DOHH2 (cell line): ENCODE results near the gene EPHA10.
"Not testable (repeated sequence)": the region's sequence is repeated elsewhere in the genome, so short reads cannot be mapped to it uniquely, and the experiment has no call there.

Experiments
- H3F3A ChIP-seq: fragments of 200-600 bp; sonication (generic), shearing (Covaris generic); 2 replicates; pipeline ENCODE4 v1.6.0; 2016; ENCODE audit warnings: antibody characterized with exemption, mild to moderate bottlenecking; ENCODE audit not compliant: control insufficient read depth, insufficient read depth
- H3K27ac ChIP-seq: fragments of 200-600 bp; sonication (generic); 2 replicates; pipeline ENCODE4 v1.5.1; 2014; ENCODE audit warnings: low read depth, mild to moderate bottlenecking, low read length, moderate library complexity
- H3K27me3 ChIP-seq: fragments of 200-600 bp; sonication (generic); 2 replicates; pipeline ENCODE4 v1.6.1; 2014; ENCODE audit warnings: mild to moderate bottlenecking, low read length, mixed read lengths; ENCODE audit not compliant: control insufficient read depth
- H3K36me3 ChIP-seq: fragments of 200-600 bp; sonication (generic); 2 replicates; pipeline ENCODE4 v1.6.1; 2014; ENCODE audit warnings: mild to moderate bottlenecking, low read length, moderate library complexity, mixed read lengths; ENCODE audit not compliant: control insufficient read depth
- H3K4me1 ChIP-seq: fragments of 200-600 bp; sonication (generic); 2 replicates; pipeline ENCODE4 v1.6.1; 2014; ENCODE audit warnings: mild to moderate bottlenecking, low read length, mixed read lengths; ENCODE audit not compliant: control insufficient read depth
- H3K4me2 ChIP-seq: fragments of 200-600 bp; sonication (generic); 2 replicates; pipeline ENCODE4 v1.6.0; 2014; ENCODE audit warnings: mild to moderate bottlenecking, low read length, moderate library complexity
- H3K4me3 ChIP-seq: fragments of 200-600 bp; sonication (generic); 2 replicates; pipeline ENCODE4 v1.5.1; 2014; ENCODE audit warnings: mild to moderate bottlenecking, low read length, mixed read lengths
- H3K79me2 ChIP-seq: fragments of 200-600 bp; sonication (generic); 2 replicates; pipeline ENCODE4 v1.6.1; 2014; ENCODE audit warnings: mild to moderate bottlenecking, low read length, mixed read lengths; ENCODE audit not compliant: control insufficient read depth
- H3K9me2 ChIP-seq: fragments of 200-600 bp; sonication (generic); replicated peaks from 2 replicates; pipeline ENCODE4 v1.6.1; 2014; ENCODE audit warnings: mild to moderate bottlenecking, low read length, mixed read lengths; ENCODE audit not compliant: control insufficient read depth
- H3K9me3 ChIP-seq: fragments of 200-600 bp; sonication (generic); 2 replicates; pipeline ENCODE4 v1.6.1; 2014; ENCODE audit warnings: antibody characterized with exemption, low read length, mixed read lengths; ENCODE audit not compliant: control insufficient read depth, insufficient read depth
- H4K20me1 ChIP-seq: fragments of 200-600 bp; sonication (generic); 2 replicates; pipeline ENCODE4 v1.6.0; 2014; ENCODE audit warnings: low read depth, mild to moderate bottlenecking, antibody characterized with exemption, low read length, moderate library complexity; ENCODE audit not compliant: control insufficient read depth, insufficient read depth
- CTCF ChIP-seq: fragments of 200-600 bp; sonication (generic); IDR thresholded peaks from one replicate; pipeline ENCODE4 v1.5.1; 2014; ENCODE audit warnings: antibody characterized with exemption, mild to moderate bottlenecking, low read depth, low read length; ENCODE audit not compliant: poor library complexity, severe bottlenecking
- EZH2phosphoT487 ChIP-seq: fragments of 200-600 bp; sonication (generic); IDR thresholded peaks from 2 replicates; pipeline ENCODE4 v1.6.1; 2017; ENCODE audit warnings: borderline replicate concordance, mild to moderate bottlenecking, antibody characterized with exemption, low read length, moderate library complexity, mixed read lengths

Gene EPHA10

DNA sequence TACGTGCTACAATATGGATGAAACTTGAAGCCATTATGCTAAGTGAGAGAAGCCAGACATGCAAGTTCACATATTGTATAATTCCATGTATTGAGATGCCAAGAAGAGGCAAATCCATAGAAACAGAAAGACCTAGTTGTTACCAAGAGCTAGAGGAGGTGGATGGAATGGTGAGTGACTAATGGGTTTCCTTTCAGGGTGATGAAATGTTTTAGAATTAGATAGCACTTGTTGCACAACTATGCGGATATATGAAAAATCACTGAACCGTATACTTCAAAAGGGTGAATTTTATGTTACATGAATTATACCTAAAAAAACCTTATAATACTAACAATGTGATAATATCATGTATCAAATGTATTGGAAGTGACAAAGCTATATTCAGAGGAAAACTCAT lies 18.1 kb downstream of the EPHA10 start:
- Histone ChIP-seq H3K27me3 (peaks cover 4% of the 10 kb centered on the region), H3K9me2 (no peaks in the 10 kb centered on the region), H3K4me2 (no peak overlapping the region), H3K79me2 (no peaks in the 10 kb centered on the region), H3K9me3 (no peaks in the 10 kb centered on the region), H3K36me3 (no peaks in the 10 kb centered on the region), H3K27ac (no peak overlapping the region), H3K4me1 (no peaks in the 10 kb centered on the region), H4K20me1 (no peaks in the 10 kb centered on the region), H3F3A (no peaks in the 10 kb centered on the region), H3K4me3 (no peak overlapping the region)
- TF ChIP-seq CTCF (no peak), EZH2phosphoT487 (no peak)

- no peaks in the 10 kb centered on the region for H3K27me3 ChIP-seq
- H3K36me3 ChIP-seq = no peaks in the 10 kb centered on the region
- H3K4me2 ChIP-seq = no peak overlapping the region
- no peak overlapping the region for H3K27ac ChIP-seq
- no peaks in the 10 kb centered on the region for H3K4me1 ChIP-seq
- no peaks in the 10 kb centered on the region for H4K20me1 ChIP-seq
- no peaks in the 10 kb centered on the region for H3K79me2 ChIP-seq
- no peak for TF ChIP-seq EZH2phosphoT487
- no peak for TF ChIP-seq CTCF
- no peaks in the 10 kb centered on the region for H3K9me3 ChIP-seq
- no peaks in the 10 kb centered on the region for H3F3A ChIP-seq
- no peaks in the 10 kb centered on the region for H3K9me2 ChIP-seq
- no peak overlapping the region for H3K4me3 ChIP-seq
Measured at GRCh38 chr1:37741662-37742061, 23.3 kb downstream of the EPHA10 start.

- TF ChIP-seq CTCF = no peak
- TF ChIP-seq EZH2phosphoT487 = no peak
- no peaks in the 10 kb centered on the region for H3K4me1 ChIP-seq
Measured at GRCh38 chr1:37741130-37741529, 23.8 kb downstream of the EPHA10 start.

GRCh38 chr1:37739222-37739621 lies 25.7 kb downstream of the EPHA10 start:
- no peaks in the 10 kb centered on the region for H3F3A ChIP-seq
- no peaks in the 10 kb centered on the region for H4K20me1 ChIP-seq
- no peaks in the 10 kb centered on the region for H3K9me2 ChIP-seq
- H3K4me1 ChIP-seq = no peaks in the 10 kb centered on the region
- no peaks in the 10 kb centered on the region for H3K27me3 ChIP-seq
- H3K4me2 ChIP-seq = no peak overlapping the region
- no peak overlapping the region for H3K4me3 ChIP-seq
- TF ChIP-seq EZH2phosphoT487 (no peak), CTCF (no peak)
- H3K27ac ChIP-seq = no peak overlapping the region
- no peaks in the 10 kb centered on the region for H3K9me3 ChIP-seq
- H3K36me3 ChIP-seq = no peaks in the 10 kb centered on the region
- no peaks in the 10 kb centered on the region for H3K79me2 ChIP-seq

More at GRCh38 chr1:37741130-37741529, 23.8 kb downstream of the EPHA10 start:
- Histone ChIP-seq H3K27me3 (no peaks in the 10 kb centered on the region), H3K27ac (no peak overlapping the region), H3K9me2 (no peaks in the 10 kb centered on the region), H3K9me3 (no peaks in the 10 kb centered on the region), H3K36me3 (no peaks in the 10 kb centered on the region), H3K4me3 (no peak overlapping the region), H3F3A (no peaks in the 10 kb centered on the region), H3K4me2 (no peak overlapping the region), H3K79me2 (no peaks in the 10 kb centered on the region), H4K20me1 (no peaks in the 10 kb centered on the region)

- H3K4me2 ChIP-seq = not testable (repeated sequence)
Measured at GRCh38 chr1:37738619-37739018, 26.3 kb downstream of the EPHA10 start.

More at GRCh38 chr1:37738619-37739018, 26.3 kb downstream of the EPHA10 start:
- not testable (repeated sequence) for H4K20me1 ChIP-seq, H3K27me3 ChIP-seq, H3K9me3 ChIP-seq, H3K36me3 ChIP-seq, H3F3A ChIP-seq, H3K4me1 ChIP-seq, H3K9me2 ChIP-seq, H3K4me3 ChIP-seq, H3K27ac ChIP-seq, H3K79me2 ChIP-seq
